ENCODE measurements around the gene KRTAP13-2. TPM values are rescaled to one million over a fixed set of nuclear protein-coding genes. Genes with fewer than 3 reads are reported as not detected.

The KRTAP13-2 gene
- total RNA-seq, 1 experiment from 2014 or later = not detected

GRCh38 chr21:30391492-30392025 is 19.5 kb upstream of the KRTAP13-2 start:
- H3K27me3 Mint-ChIP-seq (ENCODE audit: insufficient read depth, unreplicated experiment) = peaks cover 95% of the 10 kb centered on the region
- no peak overlapping the region for H3K4me3 Mint-ChIP-seq (ENCODE audit: unreplicated experiment)
- no peak for DNase-seq (ENCODE audit: unreplicated experiment)
- no TSS peak for BruUV-seq (replicated peaks)
- intact Hi-C loops (cut with micrococcal nuclease) = no loop called here
- H3K27ac Mint-ChIP-seq (ENCODE audit: low read depth, unreplicated experiment) = no peak overlapping the region
- TF ChIP-seq, protein P1, sequence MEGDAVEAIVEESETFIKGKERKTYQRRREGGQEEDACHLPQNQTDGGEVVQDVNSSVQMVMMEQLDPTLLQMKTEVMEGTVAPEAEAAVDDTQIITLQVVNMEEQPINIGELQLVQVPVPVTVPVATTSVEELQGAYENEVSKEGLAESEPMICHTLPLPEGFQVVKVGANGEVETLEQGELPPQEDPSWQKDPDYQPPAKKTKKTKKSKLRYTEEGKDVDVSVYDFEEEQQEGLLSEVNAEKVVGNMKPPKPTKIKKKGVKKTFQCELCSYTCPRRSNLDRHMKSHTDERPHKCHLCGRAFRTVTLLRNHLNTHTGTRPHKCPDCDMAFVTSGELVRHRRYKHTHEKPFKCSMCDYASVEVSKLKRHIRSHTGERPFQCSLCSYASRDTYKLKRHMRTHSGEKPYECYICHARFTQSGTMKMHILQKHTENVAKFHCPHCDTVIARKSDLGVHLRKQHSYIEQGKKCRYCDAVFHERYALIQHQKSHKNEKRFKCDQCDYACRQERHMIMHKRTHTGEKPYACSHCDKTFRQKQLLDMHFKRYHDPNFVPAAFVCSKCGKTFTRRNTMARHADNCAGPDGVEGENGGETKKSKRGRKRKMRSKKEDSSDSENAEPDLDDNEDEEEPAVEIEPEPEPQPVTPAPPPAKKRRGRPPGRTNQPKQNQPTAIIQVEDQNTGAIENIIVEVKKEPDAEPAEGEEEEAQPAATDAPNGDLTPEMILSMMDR (IDR thresholded peaks at IDR 0.05; ENCODE audit: unreplicated experiment) = no peak
- H3K4me1 Mint-ChIP-seq (ENCODE audit: insufficient read depth, unreplicated experiment) = no peaks in the 10 kb centered on the region
- no peaks in the 10 kb centered on the region for H3K9me3 Mint-ChIP-seq (ENCODE audit: unreplicated experiment)
- ChIA-PET POLR2A (no interaction called here), CTCF (interaction anchor here (0.7 kb wide), 1 partner anchor 327 kb away, joined by 3 read pairs; no protein-coding TSS in a partner anchor)
- no peaks in the 10 kb centered on the region for H3K36me3 Mint-ChIP-seq (ENCODE audit: insufficient read depth, unreplicated experiment)

DNA sequence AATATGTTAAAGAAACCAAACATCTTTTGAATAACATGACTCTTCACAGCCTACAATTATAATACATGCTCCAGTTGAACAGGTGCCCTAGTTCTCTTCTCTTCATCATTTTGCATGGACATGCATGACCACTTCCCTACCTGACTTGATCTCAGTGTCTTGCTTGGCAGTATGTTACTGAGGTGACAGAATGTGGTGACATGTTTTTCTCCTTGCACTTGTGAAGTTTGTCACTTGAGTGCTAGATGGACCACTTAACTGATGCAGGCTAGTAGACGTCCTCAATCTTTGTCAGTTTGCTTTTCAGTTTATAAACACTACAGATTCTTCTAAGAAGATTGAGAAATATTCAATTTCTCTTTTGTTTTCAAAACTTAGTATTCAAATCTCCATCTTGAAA is 10.1 kb upstream of the KRTAP13-2 start:
- POLR2A ChIA-PET = no interaction called here
- Mint-ChIP-seq H3K27me3 (ENCODE audit: insufficient read depth, unreplicated experiment) (peaks cover 42% of the 10 kb centered on the region), H3K9me3 (ENCODE audit: unreplicated experiment) (peaks cover 6% of the 10 kb centered on the region), H3K4me3 (ENCODE audit: unreplicated experiment) (no peak overlapping the region), H3K27ac (ENCODE audit: low read depth, unreplicated experiment) (no peak overlapping the region), H3K36me3 (ENCODE audit: insufficient read depth, unreplicated experiment) (no peaks in the 10 kb centered on the region), H3K4me1 (ENCODE audit: insufficient read depth, unreplicated experiment) (peaks cover 9% of the 10 kb centered on the region)
- no peak for DNase-seq (ENCODE audit: unreplicated experiment)
- CTCF ChIA-PET = no interaction called here
- BruUV-seq (replicated peaks) = no TSS peak
- TF ChIP-seq, protein P1 (IDR thresholded peaks at IDR 0.05; ENCODE audit: unreplicated experiment) = no peak
- intact Hi-C loops (cut with micrococcal nuclease) = no loop called here

- no TSS peak for BruUV-seq (replicated peaks)
- TF ChIP-seq, protein P1 (IDR thresholded peaks at IDR 0.05; ENCODE audit: unreplicated experiment) = no peak
- no peaks in the 10 kb centered on the region for H3K36me3 Mint-ChIP-seq (ENCODE audit: insufficient read depth, unreplicated experiment)
- peaks cover 61% of the 10 kb centered on the region for H3K27me3 Mint-ChIP-seq (ENCODE audit: insufficient read depth, unreplicated experiment)
- ChIA-PET CTCF (interaction anchor here (0.7 kb wide), 1 partner anchor 130 kb away, joined by 3 read pairs; no protein-coding TSS in a partner anchor), POLR2A (no interaction called here)
- H3K9me3 Mint-ChIP-seq (ENCODE audit: unreplicated experiment) = no peaks in the 10 kb centered on the region
- H3K4me1 Mint-ChIP-seq (ENCODE audit: insufficient read depth, unreplicated experiment) = no peaks in the 10 kb centered on the region
- no peak for DNase-seq (ENCODE audit: unreplicated experiment)
- no peak overlapping the region for H3K27ac Mint-ChIP-seq (ENCODE audit: low read depth, unreplicated experiment)
- intact Hi-C loops (cut with micrococcal nuclease) = no loop called here
- H3K4me3 Mint-ChIP-seq (ENCODE audit: unreplicated experiment) = no peak overlapping the region
Measured at GRCh38 chr21:30355906-30356305, 16.2 kb downstream of the KRTAP13-2 start.

GRCh38 chr21:30354308-30355005 is 17.6 kb downstream of the KRTAP13-2 start:
- no TSS peak for BruUV-seq (replicated peaks)
- H3K9me3 Mint-ChIP-seq (ENCODE audit: unreplicated experiment) = no peaks in the 10 kb centered on the region
- TF ChIP-seq, protein P1 (IDR thresholded peaks at IDR 0.05; ENCODE audit: unreplicated experiment) = no peak
- peaks cover 50% of the 10 kb centered on the region for H3K27me3 Mint-ChIP-seq (ENCODE audit: insufficient read depth, unreplicated experiment)
- no peaks in the 10 kb centered on the region for H3K36me3 Mint-ChIP-seq (ENCODE audit: insufficient read depth, unreplicated experiment)
- POLR2A ChIA-PET = interaction anchor here (0.6 kb wide), 1 partner anchor 86 kb away, joined by 3 read pairs; no protein-coding TSS in a partner anchor
- H3K27ac Mint-ChIP-seq (ENCODE audit: low read depth, unreplicated experiment) = no peak overlapping the region
- intact Hi-C loops (cut with micrococcal nuclease) = no loop called here
- H3K4me3 Mint-ChIP-seq (ENCODE audit: unreplicated experiment) = no peak overlapping the region
- CTCF ChIA-PET = no interaction called here
- no peaks in the 10 kb centered on the region for H3K4me1 Mint-ChIP-seq (ENCODE audit: insufficient read depth, unreplicated experiment)
- DNase-seq (ENCODE audit: unreplicated experiment) = no peak
